NCI-H774 (cell line): Measurements from ENCODE around the gene TTC22.
"Not testable (repeated sequence)": the region's sequence is repeated elsewhere in the genome, so short reads cannot be mapped to it uniquely, and the experiment has no call there.

ENCODE experiments used
- DNase-seq: peaks from one replicate; lab custom pipeline; 2025; lab: John Stamatoyannopoulos, UW

The TTC22 gene

DNA sequence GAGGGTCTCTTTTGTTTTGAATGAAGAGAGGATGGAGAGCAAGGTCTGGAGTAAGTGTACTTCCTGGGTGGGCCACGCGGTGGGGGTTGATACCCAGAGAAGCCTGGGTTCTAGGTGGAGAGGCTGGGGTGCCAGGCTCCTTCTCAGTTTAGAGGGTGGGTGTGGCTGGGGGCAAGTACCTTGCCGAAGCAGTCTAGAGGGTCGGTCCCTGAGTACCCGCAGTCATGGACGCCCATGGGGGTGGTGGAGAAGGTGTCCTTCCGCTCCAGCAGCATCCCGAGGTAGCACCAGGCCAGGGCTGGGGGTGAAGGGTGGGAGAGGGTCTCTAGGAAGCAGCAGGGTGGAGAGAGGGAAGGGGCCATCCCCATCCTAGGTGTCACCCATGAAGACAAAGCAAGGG lies 14.3 kb downstream of the TTC22 start:
- no peak for DNase-seq

- no peak for DNase-seq
Observed at GRCh38 chr1:54784066-54784465, 17.1 kb downstream of the TTC22 start.

DNA sequence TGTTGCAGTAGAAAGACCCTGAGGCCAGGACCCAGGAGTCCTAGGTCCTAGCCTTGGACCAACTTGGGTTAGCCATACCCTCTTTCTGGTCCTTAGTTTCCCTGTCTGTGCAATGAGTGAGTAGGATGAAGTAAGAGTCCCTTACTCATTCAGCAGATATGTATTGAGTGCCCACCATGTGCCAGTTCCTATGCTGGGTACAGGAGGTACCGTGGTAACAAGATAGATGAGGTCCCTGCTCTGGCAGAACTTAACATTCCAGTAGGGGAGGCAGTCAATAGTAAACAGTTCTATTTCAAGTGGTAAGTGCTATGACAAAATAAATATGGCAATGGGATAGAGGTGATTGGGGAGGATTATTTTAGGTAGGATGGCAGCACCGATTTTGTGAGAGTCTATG lies 18.5 kb downstream of the TTC22 start:
- DNase-seq: no peak

GRCh38 chr1:54782156-54782555 lies 19.0 kb downstream of the TTC22 start:
- no peak for DNase-seq

DNA sequence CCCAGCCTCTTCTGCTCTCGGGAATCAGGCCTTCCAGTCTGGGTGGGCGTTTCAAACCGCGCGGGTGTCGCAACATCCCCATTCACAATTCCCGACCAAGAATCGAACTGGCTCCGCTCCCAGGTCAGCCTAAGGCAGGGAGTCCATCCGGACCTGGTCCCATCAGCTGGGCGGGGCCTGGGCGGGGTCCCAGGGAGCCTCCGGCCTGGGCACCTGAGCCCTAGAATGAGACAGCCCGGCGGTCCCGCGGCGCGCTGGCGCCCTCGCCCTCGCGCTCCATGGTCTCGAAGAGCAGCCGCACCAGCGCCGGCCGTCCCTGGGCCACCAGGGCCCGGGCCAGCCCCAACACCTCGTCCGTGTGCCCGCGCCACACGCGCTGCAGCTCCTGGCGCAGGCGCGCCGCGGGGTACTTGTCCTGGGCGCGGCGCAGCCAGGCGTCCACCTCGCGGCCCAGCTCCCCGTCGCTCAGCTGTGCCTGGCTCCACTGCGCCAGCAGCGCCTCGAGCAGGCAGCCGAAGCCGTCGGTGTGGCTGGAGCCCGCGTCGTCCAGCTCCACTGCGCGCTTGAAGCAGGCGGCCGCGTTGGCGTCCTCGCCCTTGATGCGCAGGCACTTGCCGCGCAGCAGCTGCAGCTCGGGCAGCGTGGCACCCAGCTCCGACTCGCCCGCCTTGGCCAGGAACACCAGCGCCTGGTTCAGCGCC lies 19.9 kb downstream of the TTC22 start:
- no peak for DNase-seq

GRCh38 chr1:54777431-54777830 lies 23.7 kb downstream of the TTC22 start:
- no peak for DNase-seq

- no peak for DNase-seq
Observed at GRCh38 chr1:54777011-54777410, 24.1 kb downstream of the TTC22 start.

DNA sequence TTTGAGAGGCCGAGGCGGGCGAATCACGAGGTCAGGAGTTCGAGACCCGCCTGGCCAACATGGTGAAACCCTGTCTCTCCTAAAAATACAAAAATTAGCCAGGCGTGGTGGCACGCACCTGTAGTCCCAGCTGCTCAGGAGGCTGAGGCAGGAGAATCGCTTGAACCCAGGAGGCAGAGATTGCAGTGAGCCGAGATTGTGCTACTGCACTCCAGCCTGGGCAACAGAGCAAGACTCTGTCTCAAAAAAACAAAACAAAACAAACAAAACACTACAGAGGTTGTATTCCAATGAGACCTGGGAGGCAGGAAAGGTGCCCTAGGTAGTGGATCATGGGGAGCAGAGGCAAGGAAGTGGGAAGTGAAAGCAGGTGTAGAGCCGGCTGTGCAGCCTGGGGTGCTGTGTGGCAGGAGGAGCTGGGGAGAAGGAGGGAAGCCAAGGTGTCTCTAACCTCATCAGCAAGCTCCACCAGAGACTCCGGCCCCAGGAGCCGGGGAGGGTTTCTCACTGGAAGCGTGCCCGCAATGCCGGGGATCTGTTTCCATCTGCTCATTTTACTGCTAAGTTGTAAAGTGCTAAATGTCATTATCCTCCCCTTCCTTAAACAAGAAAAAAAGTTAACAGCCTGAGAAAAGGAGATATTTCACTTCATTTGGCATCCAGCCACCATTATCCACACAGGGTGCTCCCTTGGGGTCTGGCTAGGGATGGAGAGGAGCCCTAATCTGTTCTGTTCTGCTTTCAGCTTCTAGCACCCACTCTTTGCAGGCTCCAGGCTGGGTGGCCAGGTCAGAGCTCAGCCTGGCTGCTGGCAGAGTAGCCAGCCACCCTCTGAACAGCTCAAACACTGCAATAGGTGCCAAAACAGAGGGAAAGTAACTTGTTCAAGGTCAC lies 25.0 kb downstream of the TTC22 start:
- not testable (repeated sequence) for DNase-seq

DNA sequence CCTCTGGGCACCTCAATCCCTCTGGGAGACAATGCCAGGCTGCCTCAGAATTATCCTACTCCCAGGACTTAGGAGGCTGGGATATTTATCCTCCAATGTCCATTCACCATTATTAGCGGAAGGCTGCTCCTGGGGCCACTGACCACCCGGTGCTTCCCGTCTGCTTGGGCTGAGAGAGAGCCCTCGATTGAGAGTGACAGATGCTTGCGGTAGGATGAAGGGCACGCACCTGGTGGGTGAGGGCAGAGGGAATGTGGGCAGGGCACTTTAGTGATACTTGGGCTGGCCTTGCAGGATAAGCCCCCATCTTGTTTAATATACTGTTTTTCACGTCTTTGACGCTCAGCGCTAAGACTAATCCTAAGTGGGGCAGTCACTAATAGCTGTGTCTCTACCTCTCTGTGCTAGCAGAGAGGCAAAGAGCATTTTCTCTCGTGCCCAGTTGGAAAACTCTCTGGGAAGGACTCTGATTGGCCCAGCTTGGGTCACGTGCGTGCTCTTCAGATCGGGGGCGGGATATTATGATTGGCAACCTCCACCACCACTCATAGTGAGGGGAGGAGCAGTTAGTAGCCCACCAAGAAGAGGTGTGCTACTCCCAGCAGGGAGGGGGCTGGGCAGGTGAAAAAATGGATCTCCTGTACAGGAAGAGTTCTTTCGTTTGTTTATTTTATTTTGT lies 26.2 kb downstream of the TTC22 start:
- peak; percentile 25 for DNase-seq

GRCh38 chr1:54772951-54773350 lies 28.2 kb downstream of the TTC22 start:
- no peak for DNase-seq

- DNase-seq: no peak
Observed at GRCh38 chr1:54768093-54768492, 33.0 kb downstream of the TTC22 start.

DNA sequence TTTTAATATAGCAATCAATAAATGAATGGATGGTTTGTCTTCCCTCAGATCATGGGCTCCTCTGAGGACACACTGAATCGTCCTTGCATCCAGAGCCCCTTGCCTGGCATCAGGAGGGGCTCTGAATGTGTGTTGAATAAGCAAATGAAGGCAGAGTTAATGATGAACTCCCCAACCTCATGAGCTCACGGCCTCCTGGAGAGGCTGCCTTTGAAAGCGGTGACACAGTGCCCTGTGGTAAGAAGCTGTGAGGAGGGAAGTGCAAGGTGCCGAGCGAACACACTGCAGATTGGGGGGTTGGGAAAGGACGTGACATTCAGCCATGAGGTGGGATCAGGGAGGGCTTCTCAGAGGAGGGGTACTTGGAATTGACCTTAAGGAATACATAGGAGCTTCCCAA lies 33.6 kb downstream of the TTC22 start:
- DNase-seq: no peak

- DNase-seq: no peak
Observed at GRCh38 chr1:54766726-54767125, 34.4 kb downstream of the TTC22 start.

DNA sequence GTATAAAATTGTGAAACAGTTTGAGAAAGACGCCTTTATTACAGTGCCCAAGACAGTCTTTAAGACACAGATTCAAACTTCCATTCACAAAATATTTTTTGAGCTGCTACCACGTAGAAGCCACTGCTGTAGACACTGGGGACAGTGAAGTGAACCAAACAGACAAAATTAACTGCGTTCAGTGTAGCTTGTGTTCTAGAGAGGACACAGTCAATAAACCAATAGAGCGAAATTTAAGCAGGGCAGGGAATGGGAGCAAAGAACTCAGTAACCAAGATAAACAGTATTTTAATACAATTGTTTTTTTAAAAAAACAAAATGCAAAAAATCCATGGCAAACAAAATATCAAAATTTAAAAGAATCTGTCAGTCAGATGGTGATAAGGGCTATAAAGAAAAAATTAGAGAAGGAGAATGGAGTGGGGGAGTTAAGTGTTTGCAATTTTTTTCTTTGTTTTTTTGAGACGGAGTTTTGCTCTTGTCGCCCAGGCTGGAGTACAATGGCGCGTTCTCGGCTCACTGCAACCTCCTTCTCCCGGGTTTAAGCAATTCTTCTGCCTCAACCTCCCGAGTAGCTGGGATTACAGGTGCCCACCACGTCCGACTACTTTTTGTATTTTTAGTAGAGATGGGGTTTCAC lies 36.1 kb downstream of the TTC22 start:
- DNase-seq: no peak

DNA sequence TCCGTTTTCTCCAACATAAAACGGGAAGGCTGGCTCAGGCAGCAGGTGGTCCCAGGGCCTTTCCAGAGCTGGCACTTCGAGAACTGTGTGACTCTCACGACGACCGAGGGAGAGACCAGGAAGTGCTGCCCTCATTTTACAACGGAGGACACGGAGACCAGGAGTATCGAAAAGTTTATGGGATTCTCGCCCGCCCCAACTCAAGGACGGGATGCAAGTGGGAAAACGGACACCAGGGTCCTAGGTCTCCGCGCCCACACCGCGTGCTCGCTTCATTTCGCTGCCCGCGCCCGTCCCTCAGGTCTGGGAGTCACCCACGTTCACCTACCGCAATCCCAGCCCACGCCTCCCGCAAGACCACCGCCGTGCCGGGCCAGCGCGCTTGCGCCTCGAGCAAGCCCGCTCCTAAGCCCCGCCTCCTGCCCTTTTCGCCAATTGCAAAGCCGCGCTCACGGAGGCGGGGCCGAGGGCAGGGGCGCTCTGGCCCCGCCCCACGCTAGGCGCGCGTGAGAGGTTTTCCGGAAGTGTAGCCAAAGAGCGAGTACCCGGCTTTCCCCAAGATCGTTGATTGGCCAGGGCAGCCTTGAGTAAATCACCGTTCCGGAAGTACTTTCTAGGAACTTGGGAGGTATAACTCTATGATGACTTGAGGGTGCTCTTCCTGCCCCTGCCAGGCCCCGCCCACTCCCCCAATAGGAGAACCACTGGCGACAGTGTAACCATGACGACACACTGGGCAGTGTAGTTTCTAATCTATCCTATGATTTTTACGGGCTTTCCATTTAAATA lies 36.8 kb downstream of the TTC22 start, which contains the start of gene PARS2:
Gene PARS2, minus strand, starts transcription at position 391 of the 789 bp plus-strand sequence. CDS start 5,362 bp downstream, outside the sequence.
- peak; percentile 100 for DNase-seq

DNA sequence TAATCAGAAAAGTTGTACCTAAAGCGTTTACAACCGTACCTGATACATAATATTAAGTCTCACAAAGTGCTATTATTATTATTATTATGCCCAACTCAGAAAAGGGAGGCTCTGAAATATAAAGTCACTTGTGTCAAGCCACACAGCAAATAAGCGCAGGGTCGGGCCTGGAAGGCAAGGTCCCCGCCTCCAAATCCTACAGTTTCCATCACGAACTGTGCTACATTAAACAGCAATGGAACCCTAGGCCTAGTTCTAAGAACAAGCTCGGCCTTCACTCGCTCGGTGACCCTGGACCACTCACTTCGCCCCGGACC lies 37.3 kb downstream of the TTC22 start:
- DNase-seq: no peak

DNA sequence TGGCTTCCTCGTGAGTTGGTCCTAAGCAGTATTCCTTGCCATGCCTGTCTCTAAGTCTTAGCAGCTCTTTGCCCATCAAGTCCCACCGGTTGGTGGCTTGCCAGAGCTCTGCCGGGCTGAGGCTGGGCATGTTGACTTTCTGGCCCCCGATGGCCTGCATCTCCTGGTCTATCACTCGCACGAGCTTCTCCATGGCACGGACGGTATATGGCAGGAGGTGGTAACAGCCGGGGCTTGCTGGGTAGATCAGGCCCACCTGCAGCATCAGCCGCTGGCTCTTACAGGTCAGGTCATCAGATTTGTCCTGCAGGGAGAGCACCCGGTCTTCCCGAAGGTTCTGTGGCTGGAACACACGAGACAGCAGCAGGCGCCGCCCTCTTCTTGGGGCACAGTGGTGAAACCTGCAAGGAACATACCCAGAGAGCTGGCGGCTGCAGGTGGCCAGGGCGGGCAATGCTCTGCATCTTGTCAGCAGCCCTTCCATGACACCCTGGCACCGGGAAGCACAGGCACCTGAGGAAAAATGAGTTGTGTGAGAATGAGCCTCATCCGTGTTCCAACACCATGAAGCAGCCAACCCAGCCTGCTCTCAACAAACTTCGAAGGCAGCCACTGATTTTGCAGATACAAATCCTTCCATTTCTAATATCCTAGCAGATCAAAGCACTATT lies 42.3 kb downstream of the TTC22 start:
- no peak for DNase-seq

GRCh38 chr1:54757833-54758232 lies 43.3 kb downstream of the TTC22 start:
- no peak for DNase-seq

- no peak for DNase-seq
Observed at GRCh38 chr1:54754486-54755285, 46.4 kb downstream of the TTC22 start.

DNA sequence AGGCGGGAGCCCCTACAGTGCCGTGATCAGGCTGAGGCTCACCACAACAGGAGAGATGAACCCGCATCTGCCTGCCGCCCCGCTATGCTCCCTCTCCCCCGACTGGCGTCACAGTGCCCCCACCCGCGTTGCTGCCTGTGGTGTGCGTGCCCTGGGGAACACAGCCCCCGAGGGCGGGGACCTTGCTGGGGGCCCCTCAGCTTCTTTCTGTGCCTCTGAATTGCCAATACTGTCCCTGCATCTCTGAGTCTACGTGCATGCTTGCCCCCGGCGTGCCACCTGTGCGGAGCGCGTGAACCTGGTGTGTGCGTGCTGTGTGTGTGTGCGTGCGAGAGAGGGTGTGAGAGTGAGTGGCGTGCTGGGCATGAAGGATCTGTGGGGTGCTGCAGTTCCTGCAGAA lies 47.1 kb downstream of the TTC22 start:
- no peak for DNase-seq
